ENCODE results near the gene ZPBP2.

ZPBP2 gene

DNA sequence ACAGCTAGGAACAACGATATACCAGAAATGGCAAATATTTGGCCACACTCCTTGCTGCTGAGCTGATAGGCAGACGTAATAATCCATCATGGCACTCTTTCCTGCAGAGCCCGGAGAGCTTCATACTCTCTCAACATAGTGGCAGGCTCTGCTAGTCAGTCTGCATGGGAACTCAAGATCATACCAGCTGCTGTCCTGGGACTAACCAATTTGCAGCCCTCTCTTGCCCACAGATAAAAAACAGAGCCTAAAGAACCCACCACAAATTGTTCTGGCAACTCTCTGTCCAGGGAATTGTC, 36.9 kb downstream of the ZPBP2 start:
- in situ Hi-C loops (cut with MboI; ENCODE audit: low sequenced_read_pairs), result no loop called here

DNA sequence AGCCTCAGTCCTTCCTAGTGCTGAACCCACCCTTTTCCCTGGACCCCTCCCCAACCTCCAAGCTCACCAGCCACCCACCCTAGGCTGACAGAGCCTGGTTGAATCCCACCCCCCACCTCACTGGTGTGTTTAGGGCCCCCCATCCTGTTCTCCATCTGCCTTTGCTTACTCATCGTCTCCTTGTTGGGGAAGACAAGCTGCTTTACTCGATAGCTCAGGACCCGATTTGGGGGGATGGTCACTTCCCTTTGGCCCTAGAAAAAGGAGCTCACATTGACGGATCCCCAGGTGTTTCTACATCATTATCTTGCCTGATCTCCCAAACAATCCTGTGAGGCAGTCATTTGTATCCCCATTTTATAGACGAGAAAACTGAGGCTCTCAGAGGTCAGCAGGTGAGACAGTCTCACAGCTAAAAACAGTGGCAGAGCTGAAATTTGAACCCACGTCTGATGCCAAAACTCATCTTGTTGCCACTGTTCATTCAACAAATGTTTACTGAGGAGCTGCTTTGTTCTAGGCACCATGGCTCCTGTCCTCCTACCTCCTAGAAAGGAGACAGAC, 40.9 kb downstream of the ZPBP2 start:
- in situ Hi-C loops (cut with MboI; ENCODE audit: low sequenced_read_pairs), result no loop called here

DNA sequence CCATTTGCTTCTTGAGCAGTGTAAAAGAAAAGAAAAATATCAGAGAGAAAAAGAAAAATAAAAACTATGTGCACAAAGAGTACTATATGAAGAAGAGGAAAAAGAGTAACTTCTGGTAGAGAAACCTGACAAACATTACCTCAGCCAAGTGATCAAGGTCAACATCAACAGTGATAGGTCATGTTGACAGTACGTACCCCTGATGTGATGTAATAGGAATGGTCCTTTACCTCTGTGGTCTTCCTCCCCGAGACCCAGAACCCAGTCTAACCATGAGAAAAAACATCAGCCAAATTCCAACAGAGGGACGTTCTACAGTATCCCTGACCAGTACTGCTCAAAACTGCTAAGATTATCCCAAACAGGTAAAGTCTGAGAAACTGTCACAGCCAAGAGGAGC, 46.0 kb downstream of the ZPBP2 start:
- in situ Hi-C loops (cut with MboI; ENCODE audit: low sequenced_read_pairs), result no loop called here

DNA sequence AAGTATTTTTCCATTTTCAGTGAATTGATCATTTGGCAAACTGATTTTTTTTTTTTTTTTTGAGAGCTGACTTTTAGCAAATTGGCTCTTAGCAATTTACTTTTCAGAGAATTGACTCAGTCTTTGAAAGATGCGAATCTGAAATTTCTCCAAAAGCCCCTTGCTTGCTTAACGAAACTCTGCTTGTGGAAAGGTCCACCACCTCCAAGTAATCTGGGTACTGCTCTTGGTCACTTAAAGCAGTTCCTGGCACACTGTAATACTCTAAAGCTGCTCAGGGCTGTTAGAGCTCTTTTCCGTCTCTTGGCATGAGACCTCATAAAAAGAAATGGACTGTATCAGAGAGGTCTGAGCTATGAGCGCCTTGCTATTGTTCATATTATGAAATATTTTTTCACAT, 47.6 kb downstream of the ZPBP2 start:
- in situ Hi-C loops (cut with MboI; ENCODE audit: low sequenced_read_pairs), result no loop called here

- in situ Hi-C loops (cut with MboI; ENCODE audit: low sequenced_read_pairs), result no loop called here
These were observed 48.9 kb downstream of the ZPBP2 start for GRCh38 chr17:39916918-39917317.

- in situ Hi-C loops (cut with MboI; ENCODE audit: low sequenced_read_pairs), result no loop called here
These were observed 51.2 kb downstream of the ZPBP2 start for GRCh38 chr17:39919087-39919683.

GRCh38 chr17:39920218-39921210, 52.5 kb downstream of the ZPBP2 start:
- in situ Hi-C loops (cut with MboI; ENCODE audit: low sequenced_read_pairs), result no loop called here

GRCh38 chr17:39921323-39921722, 53.3 kb downstream of the ZPBP2 start:
- in situ Hi-C loops (cut with MboI; ENCODE audit: low sequenced_read_pairs), result no loop called here

GRCh38 chr17:39922006-39922405, 54.0 kb downstream of the ZPBP2 start:
- in situ Hi-C loops (cut with MboI; ENCODE audit: low sequenced_read_pairs), result no loop called here

GRCh38 chr17:39923230-39923629, 55.2 kb downstream of the ZPBP2 start:
- in situ Hi-C loops (cut with MboI; ENCODE audit: low sequenced_read_pairs), result no loop called here

- in situ Hi-C loops (cut with MboI; ENCODE audit: low sequenced_read_pairs), result no loop called here
These were observed 56.1 kb downstream of the ZPBP2 start for GRCh38 chr17:39923836-39924690.

- in situ Hi-C loops (cut with MboI; ENCODE audit: low sequenced_read_pairs), result no loop called here
These were observed 56.7 kb downstream of the ZPBP2 start for GRCh38 chr17:39924691-39925055.

- in situ Hi-C loops (cut with MboI; ENCODE audit: low sequenced_read_pairs), result no loop called here
These were observed 57.5 kb downstream of the ZPBP2 start for GRCh38 chr17:39925282-39926134.

GRCh38 chr17:39926135-39926587, 58.2 kb downstream of the ZPBP2 start:
- in situ Hi-C loops (cut with MboI; ENCODE audit: low sequenced_read_pairs), result no loop called here

- in situ Hi-C loops (cut with MboI; ENCODE audit: low sequenced_read_pairs), result no loop called here
These were observed 58.6 kb downstream of the ZPBP2 start for GRCh38 chr17:39926588-39927100.

Data from HL-60/S4 treated with retinoic acid at 250 ng/mL for 4 days and 3 days (cell line).